Activated naive CD4-positive, alpha-beta T cell treated with anti-CD3 and anti-CD28 coated beads, Interleukin-2, amount 10 ng/mL, durations not matched to agents 5 hours and 36 hours (primary cell): Measurements from ENCODE around the gene CREBRF. TPM values are rescaled to one million over a fixed set of nuclear protein-coding genes. Genes with fewer than 3 reads are reported as not detected.

Experiments
- total RNA-seq, 2 experiments: library from RNA; stranded (reverse); gene quantifications; one replicate each; pipeline ENCODE4 v1.2.3, GENCODE V29; 2021

The CREBRF gene, protein sequence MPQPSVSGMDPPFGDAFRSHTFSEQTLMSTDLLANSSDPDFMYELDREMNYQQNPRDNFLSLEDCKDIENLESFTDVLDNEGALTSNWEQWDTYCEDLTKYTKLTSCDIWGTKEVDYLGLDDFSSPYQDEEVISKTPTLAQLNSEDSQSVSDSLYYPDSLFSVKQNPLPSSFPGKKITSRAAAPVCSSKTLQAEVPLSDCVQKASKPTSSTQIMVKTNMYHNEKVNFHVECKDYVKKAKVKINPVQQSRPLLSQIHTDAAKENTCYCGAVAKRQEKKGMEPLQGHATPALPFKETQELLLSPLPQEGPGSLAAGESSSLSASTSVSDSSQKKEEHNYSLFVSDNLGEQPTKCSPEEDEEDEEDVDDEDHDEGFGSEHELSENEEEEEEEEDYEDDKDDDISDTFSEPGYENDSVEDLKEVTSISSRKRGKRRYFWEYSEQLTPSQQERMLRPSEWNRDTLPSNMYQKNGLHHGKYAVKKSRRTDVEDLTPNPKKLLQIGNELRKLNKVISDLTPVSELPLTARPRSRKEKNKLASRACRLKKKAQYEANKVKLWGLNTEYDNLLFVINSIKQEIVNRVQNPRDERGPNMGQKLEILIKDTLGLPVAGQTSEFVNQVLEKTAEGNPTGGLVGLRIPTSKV
- total RNA-seq, result 10 to 100 TPM; 23.8 to 26.4 TPM

DNA sequence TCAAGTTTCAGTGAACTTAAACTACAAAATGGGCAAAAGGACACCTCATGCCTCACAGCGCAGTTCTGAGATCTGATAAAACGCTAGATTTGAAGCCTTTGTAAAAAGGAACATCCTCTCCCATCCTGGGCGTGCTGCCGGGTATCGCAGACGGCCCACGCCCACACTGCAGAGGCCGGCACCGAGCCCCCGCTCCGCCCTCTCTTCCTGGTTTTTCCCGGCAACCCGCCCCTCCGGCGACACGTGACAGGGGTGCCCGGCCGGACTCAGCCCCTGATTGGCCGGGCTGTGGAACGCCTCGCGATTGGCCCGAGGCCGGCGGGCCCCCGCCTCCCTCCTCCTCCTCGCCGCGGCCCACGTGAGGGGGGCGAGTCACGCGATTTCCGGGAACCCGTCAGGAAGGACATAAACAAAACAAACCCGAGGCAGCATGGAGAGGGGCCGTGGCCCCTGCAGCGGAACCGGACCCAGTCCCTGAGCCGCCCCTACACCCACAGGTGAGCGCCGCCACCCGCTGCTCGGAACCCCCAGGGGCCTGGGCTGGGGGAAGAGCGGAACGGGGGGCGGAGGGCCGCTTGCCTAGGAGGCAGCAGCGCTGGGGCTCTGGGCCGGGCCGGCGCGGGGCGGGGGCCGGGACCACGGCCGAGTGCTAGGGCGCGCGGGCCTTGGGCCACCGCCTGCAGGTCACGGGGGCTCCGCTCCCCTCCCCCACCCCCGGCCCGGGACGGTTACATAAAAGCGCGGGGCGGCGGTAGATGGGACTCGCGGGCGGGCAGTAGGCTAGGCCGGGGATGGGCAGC lies at the start of gene CREBRF:
CREBRF (plus strand) TSS at position 370 of the 800 bp plus-strand sequence. CDS start 24,424 bp downstream, outside the sequence.

GRCh38 chr5:173144200-173145176 lies 88.3 kb downstream of the CREBRF start, which contains the start of gene BNIP1:
Gene BNIP1 (plus strand): TSS chr5:173144531. CDS start chr5:173144546, 15 bp downstream.

Other genes starting within 250 kb of the CREBRF start
- 10 to 100 TPM; 44.5 to 44.8 TPM for gene ERGIC1, start 222.1 kb upstream of the CREBRF start, total RNA-seq
- 10 to 100 TPM; 30.7 to 32.4 TPM for gene RPL26L1, start 96.9 kb upstream of the CREBRF start, total RNA-seq
- 100 to 1,000 TPM; 136 to 146 TPM for gene ATP6V0E1, start 72.6 kb upstream of the CREBRF start, total RNA-seq
- 10 to 100 TPM; 13.1 to 15.0 TPM for gene BNIP1, start 88.2 kb downstream of the CREBRF start, total RNA-seq
- not detected for gene NKX2-5, start 178.9 kb downstream of the CREBRF start, total RNA-seq